Fibroblast of skin of left quadriceps (primary cell): ENCODE data around the gene IFITM2.
"Not testable (repeated sequence)": the region's sequence is repeated elsewhere in the genome, so short reads cannot be mapped to it uniquely, and the experiment has no call there.

Source experiments
- DNase-seq, 2 experiments: peaks; one replicate each; pipeline ENCODE4 v3.0.0-alpha.2; 2013; ENCODE audit warnings: low read depth in 2 of 2

Gene IFITM2

DNA sequence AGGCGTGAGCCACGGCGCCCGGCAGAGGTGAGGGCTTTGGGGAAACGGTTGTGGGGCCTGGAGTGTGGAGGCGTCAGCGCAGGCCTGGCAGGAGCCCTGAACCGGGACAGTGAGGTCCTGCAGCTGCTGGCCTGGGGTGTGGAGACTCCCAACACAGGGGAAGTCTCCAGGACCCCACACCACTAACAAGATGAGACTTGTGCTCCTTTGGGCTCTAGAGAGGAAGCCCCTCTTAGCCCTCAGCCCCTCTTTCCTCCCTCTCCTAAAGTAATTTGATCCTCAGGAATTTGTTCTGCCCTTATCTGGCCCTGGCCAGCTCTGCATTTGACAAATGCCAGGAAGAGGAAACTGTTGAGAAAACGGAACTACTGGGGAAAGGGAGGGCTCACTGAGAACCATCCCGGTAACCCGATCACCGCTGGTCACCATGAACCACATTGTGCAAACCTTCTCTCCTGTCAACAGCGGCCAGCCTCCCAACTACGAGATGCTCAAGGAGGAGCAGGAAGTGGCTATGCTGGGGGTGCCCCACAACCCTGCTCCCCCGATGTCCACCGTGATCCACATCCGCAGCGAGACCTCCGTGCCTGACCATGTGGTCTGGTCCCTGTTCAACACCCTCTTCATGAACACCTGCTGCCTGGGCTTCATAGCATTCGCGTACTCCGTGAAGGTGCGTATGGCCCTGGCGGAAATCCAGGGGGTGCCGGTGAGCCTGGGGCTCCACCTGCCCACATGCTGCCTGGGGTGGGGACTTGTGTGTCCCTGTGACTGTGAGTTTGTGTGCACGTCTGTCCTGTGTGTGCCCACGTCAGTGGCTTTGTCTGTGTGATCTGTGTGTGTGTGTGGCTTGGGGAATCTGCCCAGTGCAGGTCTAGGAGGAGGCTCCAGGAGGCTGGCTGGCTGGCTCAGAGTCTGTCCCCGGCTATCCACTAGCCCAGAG, at the start of gene IFITM2:
Gene IFITM2 (plus strand): TSS at position 51 of the 943 bp plus-strand sequence. CDS start 377 bp downstream, at position 428.
- DNase-seq: peak; percentile 80 to 85

DNA sequence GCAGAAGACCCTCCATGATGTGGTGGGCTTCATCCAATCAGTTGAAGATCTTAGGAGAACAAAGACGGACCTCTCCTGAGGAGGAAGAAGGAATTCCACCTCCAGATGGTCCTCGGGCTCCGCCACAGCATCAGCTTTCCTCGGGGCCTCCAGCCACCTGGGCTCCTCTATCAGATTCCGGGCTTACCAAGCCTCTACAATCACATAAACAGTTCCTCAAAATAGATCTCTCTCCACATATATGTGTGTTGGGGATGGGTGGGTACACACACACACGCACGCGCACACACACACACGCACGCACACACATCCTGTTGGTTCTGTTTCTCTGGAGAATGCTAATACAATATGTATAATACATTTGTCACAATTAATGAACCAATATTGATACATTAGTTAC, 48.2 kb upstream of the IFITM2 start:
- no peak for DNase-seq

GRCh38 chr11:261624-262023, 46.0 kb upstream of the IFITM2 start:
- no peak for DNase-seq

GRCh38 chr11:266676-267439, 40.8 kb upstream of the IFITM2 start:
- no peak for DNase-seq

GRCh38 chr11:267491-267994, 40.1 kb upstream of the IFITM2 start:
- DNase-seq: no peak

DNA sequence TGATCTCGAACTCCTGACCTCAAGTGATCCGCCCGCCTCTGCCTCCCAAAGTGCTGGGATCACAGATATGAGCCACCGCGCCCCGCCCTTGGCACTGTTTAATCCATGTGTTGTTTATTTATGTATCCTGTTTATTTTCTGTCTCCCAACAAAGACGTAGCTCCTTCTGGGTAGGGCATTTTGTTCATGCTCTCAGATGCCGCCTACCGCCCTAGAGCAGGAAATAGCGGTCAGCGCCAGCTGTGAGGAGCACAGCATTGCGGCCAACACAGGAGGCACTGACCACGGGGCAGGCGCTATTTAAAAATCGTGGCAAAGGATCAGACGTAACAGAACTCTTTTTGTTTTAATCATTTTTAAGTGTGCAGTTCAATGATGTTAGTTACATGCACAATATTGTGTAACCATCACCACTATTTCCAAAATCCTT, 38.9 kb upstream of the IFITM2 start:
- DNase-seq: not testable (repeated sequence)

GRCh38 chr11:269146-269890, 38.3 kb upstream of the IFITM2 start:
- DNase-seq: no peak

DNA sequence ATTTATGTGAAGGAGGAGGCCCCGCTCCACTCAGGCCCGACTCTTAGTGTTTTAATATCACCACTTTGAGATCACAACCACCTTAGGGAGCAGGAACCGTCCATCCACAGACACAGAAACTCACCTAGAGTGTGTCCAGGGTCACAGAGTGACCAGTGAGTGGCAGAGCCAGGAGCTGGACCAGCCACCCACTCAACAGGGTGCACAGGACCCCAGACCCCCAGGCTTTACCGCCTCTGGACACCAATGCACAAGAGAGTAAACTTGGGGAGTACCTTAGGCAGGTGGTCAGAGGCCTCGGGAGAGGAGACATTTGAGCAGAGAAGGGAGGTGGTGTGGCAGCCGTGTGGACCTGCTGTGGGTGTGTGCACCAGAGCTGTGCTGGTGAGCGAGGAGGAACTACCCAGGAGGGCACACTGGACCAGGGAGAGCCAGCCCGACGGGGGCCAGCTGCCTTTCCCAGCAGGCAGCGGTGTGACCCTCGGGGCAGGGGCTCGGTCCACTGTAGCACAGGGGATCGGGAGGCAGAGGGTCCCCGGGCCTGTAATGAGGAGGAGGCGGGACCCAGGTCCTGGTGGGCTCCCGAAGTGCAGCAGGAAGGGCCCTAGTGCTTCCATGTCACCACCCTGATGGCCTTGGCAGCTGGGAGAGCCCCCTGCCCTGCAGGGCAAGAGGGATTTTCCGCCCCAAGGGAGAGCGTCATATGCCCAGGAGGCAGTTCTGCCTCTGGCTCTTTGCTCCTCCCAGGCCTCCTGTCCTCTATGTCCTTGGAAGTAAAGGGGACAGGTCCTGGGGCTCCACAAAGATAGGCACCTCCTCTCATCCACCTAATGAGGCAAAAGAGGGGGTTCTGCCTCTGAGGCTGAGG, 36.9 kb upstream of the IFITM2 start:
- no peak for DNase-seq

- DNase-seq: no peak
Observed at GRCh38 chr11:271319-271715, 36.3 kb upstream of the IFITM2 start.

DNA sequence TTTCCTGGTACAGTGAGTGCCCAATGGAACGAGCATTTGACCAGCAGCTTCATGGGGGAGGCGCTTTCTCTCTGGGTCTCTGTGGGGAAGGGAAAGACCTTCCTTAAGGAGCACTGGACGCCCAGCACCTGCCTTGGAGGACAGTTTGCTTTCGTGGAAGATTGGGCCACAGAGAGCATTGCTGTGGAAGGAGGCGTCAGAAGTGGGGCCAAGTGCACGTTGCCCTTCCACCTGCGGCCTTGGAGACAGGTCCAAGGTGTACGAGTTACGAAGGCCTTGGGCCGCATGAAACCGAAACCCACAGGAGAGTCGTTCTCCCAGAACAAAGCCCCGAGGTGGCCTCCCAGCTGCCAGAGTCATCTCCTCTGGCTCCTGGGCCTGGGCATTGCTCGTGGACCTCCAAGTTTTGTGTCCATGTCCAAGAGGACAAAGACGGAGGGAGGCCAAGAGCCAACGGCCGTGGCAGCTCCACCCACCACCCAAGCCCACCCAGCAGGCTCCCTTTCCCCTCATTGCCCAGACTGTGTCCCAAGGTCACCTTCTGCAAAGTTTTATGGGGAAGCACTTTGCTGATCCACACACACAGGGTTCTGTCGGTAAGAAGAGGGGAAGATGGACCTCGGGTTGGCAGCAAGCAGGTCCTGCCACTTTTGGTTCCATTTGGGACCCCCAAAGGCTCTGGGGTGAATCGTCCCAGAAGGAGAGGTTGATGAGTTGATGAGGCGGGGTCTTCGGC, 35.3 kb upstream of the IFITM2 start:
- no peak for DNase-seq

DNA sequence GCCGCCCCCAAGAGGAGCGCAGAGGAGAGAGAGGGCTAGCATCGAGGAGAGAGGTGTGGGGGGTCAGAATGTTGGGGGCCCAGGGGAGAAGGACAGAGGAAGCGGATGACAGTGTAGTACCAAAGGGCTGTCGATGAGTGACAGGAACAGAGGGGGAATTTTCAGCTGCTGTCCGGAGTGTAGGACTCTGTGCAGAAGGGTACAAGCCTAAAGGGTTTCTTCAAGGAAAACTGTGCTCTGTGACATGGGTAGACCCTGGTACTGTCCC, 34.8 kb upstream of the IFITM2 start:
- no peak for DNase-seq

- DNase-seq: no peak
Observed at GRCh38 chr11:276219-276618, 31.4 kb upstream of the IFITM2 start.

GRCh38 chr11:278001-278951, 29.3 kb upstream of the IFITM2 start, which contains the start of gene NLRP6:
Gene NLRP6, plus strand, starts transcription at chr11:278407. Its CDS starts 163 bp downstream, at chr11:278570.
- DNase-seq: no peak

DNA sequence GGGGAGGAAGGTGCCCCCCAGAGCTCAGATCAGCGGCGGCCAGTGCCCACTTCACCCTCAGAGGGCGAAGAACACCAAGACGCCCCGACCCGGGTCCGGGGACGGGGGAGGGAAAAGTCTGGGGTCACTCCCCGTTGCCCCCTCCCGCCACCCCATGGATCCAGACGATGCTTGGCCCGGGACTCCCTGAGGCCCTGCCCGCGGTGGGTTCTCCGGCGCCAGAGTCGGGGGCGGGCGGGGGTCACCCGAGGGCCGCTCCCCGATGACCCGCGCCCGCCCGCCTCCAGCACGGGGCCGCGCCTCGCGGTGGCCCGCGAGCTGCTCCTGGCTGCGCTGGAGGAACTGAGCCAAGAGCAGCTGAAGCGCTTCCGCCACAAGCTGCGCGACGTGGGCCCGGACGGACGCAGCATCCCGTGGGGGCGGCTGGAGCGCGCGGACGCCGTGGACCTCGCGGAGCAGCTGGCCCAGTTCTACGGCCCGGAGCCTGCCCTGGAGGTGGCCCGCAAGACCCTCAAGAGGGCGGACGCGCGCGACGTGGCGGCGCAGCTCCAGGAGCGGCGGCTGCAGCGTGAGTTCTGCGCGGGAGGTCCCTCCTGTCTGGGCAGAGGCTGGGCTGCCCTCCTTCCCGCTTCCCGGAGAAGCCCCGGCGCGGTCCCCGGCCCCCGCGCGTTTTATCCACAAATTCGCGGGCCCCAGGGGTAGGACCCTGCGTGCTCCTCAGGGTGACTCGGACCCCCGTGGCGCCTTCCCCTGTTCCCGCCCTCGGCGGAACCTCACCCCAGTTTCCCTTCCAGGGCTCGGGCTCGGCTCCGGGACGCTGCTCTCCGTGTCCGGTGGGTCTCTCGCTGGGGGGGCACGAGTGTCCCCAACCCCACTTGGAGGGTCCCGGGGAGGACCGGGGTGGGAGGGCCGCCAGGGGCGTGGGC, 28.3 kb upstream of the IFITM2 start:
- DNase-seq: no peak

- DNase-seq: no peak
Observed at GRCh38 chr11:279966-280705, 27.5 kb upstream of the IFITM2 start.

DNA sequence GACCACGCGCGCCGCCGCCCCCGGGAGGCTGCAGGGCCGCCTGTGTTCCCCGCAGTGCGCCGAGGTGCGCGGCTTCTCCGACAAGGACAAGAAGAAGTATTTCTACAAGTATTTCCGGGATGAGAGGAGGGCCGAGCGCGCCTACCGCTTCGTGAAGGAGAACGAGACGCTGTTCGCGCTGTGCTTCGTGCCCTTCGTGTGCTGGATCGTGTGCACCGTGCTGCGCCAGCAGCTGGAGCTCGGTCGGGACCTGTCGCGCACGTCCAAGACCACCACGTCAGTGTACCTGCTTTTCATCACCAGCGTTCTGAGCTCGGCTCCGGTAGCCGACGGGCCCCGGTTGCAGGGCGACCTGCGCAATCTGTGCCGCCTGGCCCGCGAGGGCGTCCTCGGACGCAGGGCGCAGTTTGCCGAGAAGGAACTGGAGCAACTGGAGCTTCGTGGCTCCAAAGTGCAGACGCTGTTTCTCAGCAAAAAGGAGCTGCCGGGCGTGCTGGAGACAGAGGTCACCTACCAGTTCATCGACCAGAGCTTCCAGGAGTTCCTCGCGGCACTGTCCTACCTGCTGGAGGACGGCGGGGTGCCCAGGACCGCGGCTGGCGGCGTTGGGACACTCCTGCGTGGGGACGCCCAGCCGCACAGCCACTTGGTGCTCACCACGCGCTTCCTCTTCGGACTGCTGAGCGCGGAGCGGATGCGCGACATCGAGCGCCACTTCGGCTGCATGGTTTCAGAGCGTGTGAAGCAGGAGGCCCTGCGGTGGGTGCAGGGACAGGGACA, 26.7 kb upstream of the IFITM2 start:
- no peak for DNase-seq
